NCI-H128 (cell line): Measurements from ENCODE around the gene TNFAIP3.

Experiments used
- DNase-seq: peaks from one replicate; lab custom pipeline; 2025; ENCODE audit not compliant: unreplicated experiment; lab: John Stamatoyannopoulos, UW

Gene TNFAIP3

GRCh38 chr6:137863091-137863797, 3.8 kb upstream of the TNFAIP3 start:
- DNase-seq = no peak

- no peak for DNase-seq
Measured at GRCh38 chr6:137864812-137865508, 2.1 kb upstream of the TNFAIP3 start.

- no peak for DNase-seq
Measured at GRCh38 chr6:137866200-137866913, 702 bp upstream of the TNFAIP3 start.

- no peak for DNase-seq
Measured at GRCh38 chr6:137867685-137868509, 838 bp downstream of the TNFAIP3 start.

GRCh38 chr6:137868721-137869548, 1.9 kb downstream of the TNFAIP3 start:
- DNase-seq = no peak

- DNase-seq = no peak
Measured at GRCh38 chr6:137869549-137870307, 2.7 kb downstream of the TNFAIP3 start.

- DNase-seq = no peak
Measured at GRCh38 chr6:137870308-137870644, 3.2 kb downstream of the TNFAIP3 start.

- DNase-seq = no peak
Measured at GRCh38 chr6:137870744-137871247, 3.7 kb downstream of the TNFAIP3 start.

GRCh38 chr6:137871291-137871690, 4.2 kb downstream of the TNFAIP3 start:
- DNase-seq = no peak

- DNase-seq = no peak
Measured at GRCh38 chr6:137871831-137872454, 4.9 kb downstream of the TNFAIP3 start.

GRCh38 chr6:137872581-137873115, 5.6 kb downstream of the TNFAIP3 start:
- DNase-seq = no peak

GRCh38 chr6:137873273-137873762, 6.3 kb downstream of the TNFAIP3 start:
- DNase-seq = no peak

- no peak for DNase-seq
Measured at GRCh38 chr6:137874204-137875057, 7.4 kb downstream of the TNFAIP3 start.

- DNase-seq = no peak
Measured at GRCh38 chr6:137875058-137875520, 8.0 kb downstream of the TNFAIP3 start.

GRCh38 chr6:137875606-137876005, 8.5 kb downstream of the TNFAIP3 start:
- DNase-seq = no peak

- DNase-seq = no peak
Measured at GRCh38 chr6:137876547-137876946, 9.5 kb downstream of the TNFAIP3 start.

GRCh38 chr6:137877113-137877512, 10.1 kb downstream of the TNFAIP3 start:
- no peak for DNase-seq
